GM23248 (cell line): ENCODE data around the gene SEMA3C. TPM values are rescaled to one million over a fixed set of nuclear protein-coding genes. Genes with fewer than 3 reads are reported as not detected.

Experiments used
- DNase-seq: peaks from one replicate; pipeline ENCODE4 v3.0.0-alpha.2; 2015
- H2AFZ ChIP-seq: fragments of 200-600 bp; sonication (generic); 2 replicates; pipeline ENCODE4 v1.6.1; 2016; ENCODE audit warnings: antibody characterized with exemption
- H3F3A ChIP-seq: fragments of 200-600 bp; sonication (generic); 2 replicates; pipeline ENCODE4 v1.6.1; 2016; ENCODE audit warnings: mild to moderate bottlenecking, antibody characterized with exemption, mixed run types; ENCODE audit not compliant: insufficient read depth
- H3K27ac ChIP-seq: fragments of 200-600 bp; sonication (generic); 2 replicates; pipeline ENCODE4 v1.5.1; 2016; ENCODE audit warnings: mild to moderate bottlenecking
- H3K27me3 ChIP-seq: fragments of 200-600 bp; sonication (generic); replicated peaks from 2 replicates; pipeline ENCODE4 v1.6.1; 2016; ENCODE audit warnings: mild to moderate bottlenecking; ENCODE audit not compliant: insufficient read depth
- H3K36me3 ChIP-seq: fragments of 200-600 bp; sonication (generic); 2 replicates; pipeline ENCODE4 v1.6.1; 2016; ENCODE audit warnings: low read depth, mild to moderate bottlenecking
- H3K4me1 ChIP-seq: fragments of 200-600 bp; sonication (generic); 2 replicates; pipeline ENCODE4 v1.6.1; 2016; ENCODE audit warnings: mild to moderate bottlenecking; ENCODE audit not compliant: insufficient read depth
- H3K4me2 ChIP-seq: fragments of 200-600 bp; sonication (generic); one replicate; pipeline ENCODE4 v1.6.1; 2016; ENCODE audit warnings: mild to moderate bottlenecking; ENCODE audit not compliant: unreplicated experiment
- H3K4me3 ChIP-seq: fragments of 200-600 bp; sonication (generic); 2 replicates; pipeline ENCODE4 v1.5.1; 2016; ENCODE audit warnings: mild to moderate bottlenecking
- H3K79me2 ChIP-seq: fragments of 200-600 bp; sonication (generic); 2 replicates; pipeline ENCODE4 v1.6.1; 2016; ENCODE audit warnings: mild to moderate bottlenecking; ENCODE audit not compliant: insufficient read depth
- H3K9ac ChIP-seq: fragments of 200-600 bp; sonication (generic); 2 replicates; pipeline ENCODE4 v1.6.1; 2016; ENCODE audit warnings: mild to moderate bottlenecking
- H3K9me2 ChIP-seq: fragments of 200-600 bp; sonication (generic); 2 replicates; pipeline ENCODE4 v1.6.1; 2016; ENCODE audit warnings: mixed run types, mild to moderate bottlenecking, moderate library complexity; ENCODE audit not compliant: insufficient read depth
- H3K9me3 ChIP-seq: fragments of 200-600 bp; sonication (generic); one replicate; pipeline ENCODE4 v1.6.1; 2017; ENCODE audit warnings: low read depth
- H4K20me1 ChIP-seq: fragments of 200-600 bp; sonication (generic); 2 replicates; pipeline ENCODE4 v1.6.0; 2016; ENCODE audit not compliant: insufficient read depth
- EZH2 ChIP-seq: fragments of 200-600 bp; sonication (generic); IDR thresholded peaks from 2 replicates; pipeline ENCODE4 v1.6.1; 2018; ENCODE audit warnings: antibody characterized with exemption, mild to moderate bottlenecking; ENCODE audit not compliant: insufficient read depth, poor library complexity, severe bottlenecking
- EZH2phosphoT487 ChIP-seq: fragments of 200-600 bp; sonication (generic); IDR thresholded peaks from 2 replicates; pipeline ENCODE4 v1.6.1; 2018; ENCODE audit warnings: antibody characterized with exemption, moderate library complexity, mild to moderate bottlenecking, low read depth; ENCODE audit not compliant: insufficient read depth
- WGBS, 2 experiments: methylation state at CpG; one replicate each; pipeline ENCODE4 v1.1.6; 2015 to 2017; ENCODE audit warnings: low lambda C conversion rate in 2 of 2, low coverage in 1 of 2; ENCODE audit errors: missing lambda C conversion rate in 2 of 2; 5-methylcytosine and 5-hydroxymethylcytosine counted together
- in situ Hi-C: fragments of 300-500 bp; cut with MboI; formaldehyde crosslinking; loops from 2 replicates; pipeline ENCODE4 v1.15.0; 2020
- polyA plus RNA-seq: library from polyadenylated mRNA; unstranded; fragments of >200 nt; fragmentation: Nextera tagmentation; extraction: Ambion mirVana; gene quantifications from 2 replicates; pipeline ENCODE4 v1.2.1, GENCODE V29; 2016
- total RNA-seq: library from RNA; depleted of rRNA; stranded (reverse); fragments of >200 nt; shearing (Covaris generic); gene quantifications from 2 replicates; pipeline ENCODE4 v1.2.3, GENCODE V29; 2014

Gene SEMA3C
- total and polyA plus RNA-seq, 2 experiments from 2014 or later = 316 to 612 TPM

GRCh38 chr7:80720146-80720545, 198.7 kb downstream of the SEMA3C start:
- H3F3A ChIP-seq = peaks cover 56% of the 10 kb centered on the region
- 0 out of 2 replicates have a peak overlapping the region, but pooled peaks have one; percentile 16 for H3K27ac ChIP-seq
- no peaks in the 10 kb centered on the region for H3K27me3 ChIP-seq
- H3K9me3 ChIP-seq = no peaks in the 10 kb centered on the region
- peak overlapping the region; percentile 80 for H3K4me2 ChIP-seq
- in situ Hi-C loops = no loop called here
- H3K9ac ChIP-seq = no peak overlapping the region
- WGBS, 2 experiments = 91 to 100% methylated on average over 3 of the region's 3 CpGs
- TF ChIP-seq EZH2phosphoT487 = no peak
- TF ChIP-seq EZH2 = no peak
- H3K79me2 ChIP-seq = no peaks in the 10 kb centered on the region
- no peak overlapping the region for H3K4me3 ChIP-seq
- no peaks in the 10 kb centered on the region for H4K20me1 ChIP-seq
- DNase-seq = no peak
- no peak overlapping the region for H2AFZ ChIP-seq
- H3K36me3 ChIP-seq = no peaks in the 10 kb centered on the region
- peaks cover 59% of the 10 kb centered on the region for H3K4me1 ChIP-seq
- no peaks in the 10 kb centered on the region for H3K9me2 ChIP-seq

DNA sequence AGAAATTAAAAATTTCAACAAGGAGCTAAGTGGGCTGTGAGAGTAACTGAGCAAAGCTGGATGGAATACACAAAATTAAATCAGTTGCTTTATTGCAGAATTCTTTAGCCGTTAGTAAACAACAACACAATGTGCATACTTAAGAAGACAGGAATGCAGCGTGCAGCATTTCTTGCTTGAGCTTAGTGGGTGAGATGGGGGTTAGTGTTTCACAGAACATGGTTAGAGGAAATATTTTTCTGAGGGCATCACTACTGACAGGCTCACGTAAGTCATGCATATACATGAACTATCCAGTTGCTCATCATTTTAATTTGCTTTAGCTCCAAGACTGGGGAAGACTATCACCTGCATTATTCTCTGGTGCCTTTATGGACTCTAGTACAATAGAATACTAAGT, 199.6 kb downstream of the SEMA3C start:
- Histone ChIP-seq H3K4me1 (peaks cover 50% of the 10 kb centered on the region), H4K20me1 (no peaks in the 10 kb centered on the region), H3K4me3 (no peak overlapping the region), H3K36me3 (no peaks in the 10 kb centered on the region), H2AFZ (no peak overlapping the region), H3K27ac (peak overlapping the region; percentile 5; the same call in 1 of the 2 replicates), H3K9me3 (no peaks in the 10 kb centered on the region), H3K9ac (no peak overlapping the region), H3F3A (peaks cover 47% of the 10 kb centered on the region), H3K27me3 (no peaks in the 10 kb centered on the region), H3K79me2 (no peaks in the 10 kb centered on the region), H3K4me2 (peak overlapping the region; percentile 37), H3K9me2 (no peaks in the 10 kb centered on the region)
- WGBS, 2 experiments = 9 to 16% methylated on average over 3 of the region's 3 CpGs
- in situ Hi-C loops = no loop called here
- TF ChIP-seq EZH2 = no peak
- TF ChIP-seq EZH2phosphoT487 = no peak
- peak; percentile 88 for DNase-seq

- Histone ChIP-seq H4K20me1 (no peaks in the 10 kb centered on the region), H3K36me3 (no peaks in the 10 kb centered on the region), H3K4me2 (peak overlapping the region; percentile 21), H3K79me2 (no peaks in the 10 kb centered on the region), H2AFZ (0 out of 2 replicates have a peak overlapping the region, but pooled peaks have one; percentile 16), H3F3A (peaks cover 23% of the 10 kb centered on the region; the same call in 1 of the 2 replicates), H3K27ac (peak overlapping the region; percentile 39), H3K9me2 (no peaks in the 10 kb centered on the region), H3K4me3 (no peak overlapping the region), H3K9ac (no peak overlapping the region), H3K9me3 (no peaks in the 10 kb centered on the region), H3K4me1 (peaks cover 24% of the 10 kb centered on the region), H3K27me3 (no peaks in the 10 kb centered on the region)
- TF ChIP-seq EZH2phosphoT487 = no peak
- TF ChIP-seq EZH2 = no peak
- DNase-seq = peak; percentile 90
- in situ Hi-C loops = no loop called here
- WGBS, 2 experiments = 7 to 8% methylated on average over 2 of the region's 2 CpGs
Observed at GRCh38 chr7:80711531-80711930, 207.3 kb downstream of the SEMA3C start.

- Histone ChIP-seq H3K4me3 (no peak overlapping the region), H3K9me2 (no peaks in the 10 kb centered on the region), H4K20me1 (no peaks in the 10 kb centered on the region), H3K4me2 (no peak overlapping the region), H3K79me2 (no peaks in the 10 kb centered on the region), H3K9me3 (no peaks in the 10 kb centered on the region), H3K9ac (no peak overlapping the region), H3K27me3 (no peaks in the 10 kb centered on the region), H3K27ac (no peak overlapping the region), H3F3A (peaks cover 28% of the 10 kb centered on the region), H3K36me3 (no peaks in the 10 kb centered on the region), H3K4me1 (peaks cover 44% of the 10 kb centered on the region), H2AFZ (no peak overlapping the region)
- in situ Hi-C loops = loop anchor here (10.0 kb wide), 1 partner anchor 207 kb away; the partner anchor contains the start of gene SEMA3C
- TF ChIP-seq EZH2phosphoT487 (no peak), EZH2 (no peak)
- no peak for DNase-seq
- WGBS, 2 experiments = 96 to 100% methylated on average over 2 of the region's 2 CpGs
Observed at GRCh38 chr7:80708123-80708522, 210.7 kb downstream of the SEMA3C start.

GRCh38 chr7:80707318-80707717, 211.5 kb downstream of the SEMA3C start:
- Histone ChIP-seq H3K9me2 (no peaks in the 10 kb centered on the region), H3K27me3 (no peaks in the 10 kb centered on the region), H3K9ac (no peak overlapping the region), H3K79me2 (no peaks in the 10 kb centered on the region), H4K20me1 (no peaks in the 10 kb centered on the region), H3K4me2 (peak overlapping the region; percentile 24), H3K36me3 (no peaks in the 10 kb centered on the region), H3K4me3 (no peak overlapping the region), H3K27ac (peak overlapping the region; percentile 13; the same call in 1 of the 2 replicates), H3K4me1 (peaks cover 47% of the 10 kb centered on the region), H2AFZ (peak overlapping the region; percentile 66), H3F3A (peaks cover 30% of the 10 kb centered on the region), H3K9me3 (no peaks in the 10 kb centered on the region)
- 33 to 56% methylated on average over 1 of the region's 1 CpG for WGBS, 2 experiments
- in situ Hi-C loops = loop anchor here (10.0 kb wide), 1 partner anchor 207 kb away; the partner anchor contains the start of gene SEMA3C
- TF ChIP-seq EZH2phosphoT487 (no peak), EZH2 (no peak)
- DNase-seq = peak; percentile 39
